NK-92 (cell line): ENCODE results near the gene MRPL24.
"Not testable (repeated sequence)": the region's sequence is repeated elsewhere in the genome, so short reads cannot be mapped to it uniquely, and the experiment has no call there.

Experiments
- DNase-seq: peaks from one replicate; lab custom pipeline; 2025; ENCODE audit not compliant: unreplicated experiment; lab: John Stamatoyannopoulos, UW

Gene MRPL24

DNA sequence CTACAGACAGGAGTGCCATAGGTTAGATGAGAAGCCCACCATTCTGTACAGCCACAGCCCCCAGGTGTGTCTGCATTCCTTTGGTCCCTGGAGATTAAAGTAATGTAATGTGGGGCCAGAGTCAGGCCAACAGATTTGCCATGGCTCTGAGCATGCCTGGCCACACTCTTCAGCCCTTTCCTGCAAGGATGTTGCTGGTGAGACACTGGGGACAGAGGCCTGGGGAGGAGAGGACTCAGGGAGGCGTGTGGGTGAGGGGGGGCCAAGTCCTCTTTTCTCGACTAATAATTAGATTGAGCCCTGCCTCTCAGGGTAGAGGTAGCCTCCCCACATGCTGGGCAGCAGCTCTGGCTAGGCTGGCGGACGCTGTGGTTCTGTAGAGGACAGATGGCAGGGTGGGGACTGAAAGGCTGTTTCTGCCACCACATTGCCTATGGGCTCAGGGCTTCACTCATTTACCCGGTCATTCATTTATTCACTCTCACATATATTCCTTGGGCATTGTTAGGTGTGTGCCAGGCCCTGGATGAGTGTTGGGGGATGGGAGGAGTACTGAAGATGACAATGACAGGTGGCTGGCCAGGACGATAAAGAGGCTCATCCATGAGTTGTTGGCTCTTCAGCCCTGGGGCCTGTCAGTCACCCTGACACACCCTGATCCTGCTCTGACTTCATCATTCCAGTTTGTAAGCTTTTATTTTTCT lies 19.4 kb upstream of the MRPL24 start:
- no peak for DNase-seq

DNA sequence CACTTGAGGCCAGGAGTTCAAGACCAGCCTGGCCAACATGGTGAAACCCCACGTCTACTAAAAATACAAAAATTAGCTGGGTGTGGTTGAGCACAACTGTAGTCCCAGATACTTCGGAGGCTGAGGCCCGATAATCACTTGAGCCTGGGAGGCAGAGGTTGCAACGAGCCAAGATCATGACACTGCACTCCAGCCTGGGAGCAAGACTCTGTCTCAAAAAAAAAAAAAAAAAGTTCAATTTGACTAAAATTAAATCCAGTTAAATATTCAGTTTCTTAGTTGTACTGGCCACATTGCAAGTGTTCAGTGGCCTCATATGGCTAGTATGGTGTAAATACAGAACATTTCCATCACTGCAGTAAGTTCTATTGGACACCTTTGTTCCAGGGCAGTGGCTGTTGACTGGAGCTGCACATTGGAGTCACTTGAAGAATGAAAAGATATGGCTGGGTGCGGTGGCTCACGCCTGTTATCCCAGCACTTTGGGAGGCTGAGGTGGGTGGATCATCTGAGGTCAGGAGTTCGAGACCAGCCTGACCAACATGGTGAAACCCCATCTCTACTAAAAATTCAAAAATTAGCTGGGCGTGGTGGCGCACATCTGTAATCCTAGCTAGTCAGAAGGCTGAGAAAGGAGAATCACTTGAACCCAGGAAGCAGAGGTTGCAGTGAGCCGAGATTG lies 16.8 kb upstream of the MRPL24 start:
- not testable (repeated sequence) for DNase-seq

DNA sequence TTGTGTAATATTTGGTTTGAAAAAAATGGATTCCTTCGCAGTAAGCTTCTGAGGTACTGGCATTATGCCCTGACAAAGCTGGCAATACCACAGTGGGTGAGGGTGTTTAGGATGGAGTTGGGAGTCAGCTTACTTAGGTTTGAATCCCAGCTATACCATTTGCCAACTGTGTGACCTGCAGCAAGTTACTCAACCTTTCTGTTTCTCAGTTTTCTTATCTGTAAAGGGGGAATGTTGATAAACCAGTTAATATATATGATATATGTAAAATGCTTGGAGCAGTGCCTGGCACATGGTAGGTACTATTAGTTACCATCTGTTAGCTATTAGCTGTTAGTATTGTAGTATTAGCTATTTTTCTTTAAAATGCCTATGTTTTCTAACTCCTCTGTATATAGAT lies 15.5 kb upstream of the MRPL24 start:
- DNase-seq, result no peak

DNA sequence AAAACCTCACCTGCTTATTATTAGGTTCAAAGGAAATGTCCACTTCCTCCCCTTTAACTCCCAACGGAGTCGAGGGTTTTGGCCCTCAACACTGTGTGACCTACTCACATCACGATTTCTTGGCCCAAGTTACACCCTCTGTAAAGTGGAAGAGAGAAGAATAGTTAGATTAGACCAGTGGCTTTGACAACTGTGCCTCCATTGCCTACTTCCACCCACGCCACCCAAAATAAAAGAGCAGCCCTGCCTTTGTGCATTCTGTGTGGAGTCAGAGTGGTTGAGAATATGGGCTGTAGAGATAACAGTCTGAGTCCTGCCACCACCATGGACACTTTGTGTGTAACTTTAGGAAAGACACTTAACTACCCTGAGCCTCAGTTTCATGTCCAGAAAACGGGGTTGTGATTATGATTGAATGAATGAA lies 14.7 kb upstream of the MRPL24 start:
- DNase-seq, result no peak

DNA sequence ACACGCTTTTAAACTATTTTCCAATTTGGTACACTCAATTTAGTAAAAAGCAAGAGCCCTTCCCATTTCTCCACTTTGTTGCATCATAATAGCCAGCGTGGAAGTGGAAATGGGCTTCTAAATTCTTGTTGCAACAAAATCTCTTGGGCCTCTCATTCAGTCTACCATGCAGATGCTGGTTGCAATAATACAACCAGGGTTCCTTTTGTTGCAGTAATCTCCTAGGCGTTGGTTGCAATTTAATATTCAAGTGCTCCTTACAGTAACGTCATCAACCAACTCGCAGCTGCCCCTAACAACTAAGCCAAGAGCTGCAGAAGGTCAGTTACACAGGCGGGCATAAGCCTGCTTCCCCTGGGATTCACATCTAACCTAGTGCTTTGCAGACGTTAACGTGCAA lies 13.3 kb upstream of the MRPL24 start:
- no peak for DNase-seq

DNA sequence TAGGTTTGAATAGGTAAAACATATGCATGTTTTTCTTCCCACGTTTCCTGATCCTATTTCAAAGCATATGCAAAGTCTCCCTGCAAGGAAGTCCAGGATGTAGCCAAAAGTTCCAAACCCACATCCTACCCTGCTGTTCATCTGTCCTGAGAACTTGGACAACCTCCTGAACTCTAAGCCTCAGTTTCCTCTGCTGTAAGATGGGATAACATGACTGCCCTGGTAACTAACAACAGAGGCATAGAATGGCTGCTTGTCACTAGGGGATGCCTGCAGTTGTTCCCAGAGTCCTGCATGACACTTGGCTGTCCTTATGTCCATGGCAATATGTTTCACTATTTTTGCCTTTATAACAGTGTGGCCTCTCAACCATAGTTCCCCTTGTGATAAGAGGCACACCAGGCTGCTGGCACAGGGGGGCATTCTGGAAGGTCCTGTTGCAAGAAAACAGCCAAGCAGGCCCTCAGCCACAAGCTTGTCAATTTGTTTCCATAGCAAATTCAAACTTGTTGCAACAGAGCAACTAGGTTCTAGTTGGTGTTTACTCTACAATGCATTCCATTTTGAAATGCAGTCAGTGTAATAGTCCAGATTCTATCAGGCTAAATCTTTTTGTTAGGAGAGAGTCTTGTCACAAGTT lies 12.1 kb upstream of the MRPL24 start:
- DNase-seq, result no peak

DNA sequence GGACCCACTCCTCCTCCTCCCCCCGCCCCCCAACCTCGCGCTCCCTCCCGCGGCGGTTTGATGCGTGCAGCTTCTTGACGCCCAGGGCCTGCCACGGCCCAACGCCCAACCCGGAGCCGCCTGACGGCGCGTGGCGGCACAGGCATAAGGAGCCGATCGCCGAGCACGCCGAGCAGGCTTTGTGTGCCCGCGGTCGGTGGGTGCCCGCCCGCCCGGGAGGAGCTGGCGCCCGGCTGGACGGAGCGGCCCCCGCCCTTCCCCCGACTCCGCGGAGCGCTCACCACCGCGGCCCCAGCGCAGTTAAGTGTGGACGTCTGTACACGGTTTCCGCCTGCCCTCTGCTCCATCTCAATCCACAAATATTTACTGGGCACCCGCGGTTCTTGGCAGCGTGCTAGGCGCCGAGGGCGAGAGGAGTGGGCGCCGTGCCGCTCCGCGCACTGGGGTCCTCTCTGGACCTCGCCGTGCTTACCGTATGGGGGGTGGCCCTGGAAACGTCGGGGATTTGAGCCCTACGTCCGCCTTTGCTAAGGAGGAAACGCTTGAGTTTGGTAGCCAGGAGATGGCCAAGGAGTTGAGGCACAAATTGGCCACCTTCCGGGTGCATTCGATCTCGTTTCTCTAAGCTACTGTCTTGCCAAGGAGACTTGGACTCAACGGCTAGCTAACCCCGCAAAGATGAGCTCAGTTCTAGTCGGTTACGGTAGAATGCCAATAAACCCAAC lies 11.0 kb upstream of the MRPL24 start:
- peak; percentile 81 for DNase-seq

DNA sequence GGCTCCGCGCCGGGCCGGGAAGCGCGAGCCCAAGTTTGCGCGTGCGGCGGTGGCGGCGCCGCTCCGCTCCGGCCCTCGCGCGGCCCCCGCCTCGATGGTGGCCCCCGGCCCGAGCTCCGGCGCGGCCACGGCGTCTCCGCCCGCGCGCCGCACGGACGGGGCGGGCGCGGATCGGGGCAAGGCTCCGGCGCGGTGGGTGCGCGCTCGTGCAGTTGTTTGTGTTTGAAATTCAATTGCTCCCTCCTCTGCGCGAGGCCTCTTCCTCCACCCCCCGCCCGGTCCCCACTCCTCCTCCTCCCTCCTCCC lies 10.5 kb upstream of the MRPL24 start, which contains the start of gene HDGF:
TSS of gene HDGF (minus strand) at position 225 of the 306 bp plus-strand sequence. CDS start 246 bp downstream, outside the sequence.
- no peak for DNase-seq

DNA sequence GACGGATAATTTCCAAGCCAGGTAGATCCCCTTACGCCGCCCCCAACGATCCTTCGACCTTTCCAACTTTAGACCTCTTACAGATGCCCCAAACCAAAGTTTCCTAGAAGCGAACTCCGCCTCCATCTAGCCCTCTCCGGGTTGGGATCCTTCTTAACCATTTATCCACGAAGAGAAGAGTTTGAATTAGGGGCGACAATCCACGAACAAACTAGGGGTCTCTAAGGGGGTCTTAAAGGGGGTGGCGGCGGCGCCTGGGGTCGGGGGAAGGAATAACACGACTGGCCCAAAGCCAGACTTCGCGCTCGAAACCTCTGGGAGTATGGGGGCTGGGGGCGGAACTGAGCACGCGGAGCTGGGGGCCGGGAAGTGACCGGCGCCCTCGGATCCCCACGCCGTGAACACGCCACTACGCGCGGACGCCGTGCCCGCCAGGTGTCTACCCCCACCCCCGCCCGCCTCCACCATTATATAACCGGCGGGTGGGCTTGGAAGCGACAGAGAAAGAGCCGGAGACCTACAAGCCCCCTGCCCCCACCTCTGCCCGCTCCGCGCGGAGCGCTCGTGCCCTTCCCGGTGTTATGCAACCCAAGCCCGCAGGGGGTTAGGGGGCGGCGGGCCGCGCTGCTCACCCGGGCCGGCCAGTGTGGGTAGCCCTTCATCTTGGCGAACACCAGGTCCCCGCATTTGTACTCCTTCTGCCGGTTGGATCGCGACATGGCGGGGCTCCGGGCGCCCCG lies 10.0 kb upstream of the MRPL24 start:
- DNase-seq, result no peak

DNA sequence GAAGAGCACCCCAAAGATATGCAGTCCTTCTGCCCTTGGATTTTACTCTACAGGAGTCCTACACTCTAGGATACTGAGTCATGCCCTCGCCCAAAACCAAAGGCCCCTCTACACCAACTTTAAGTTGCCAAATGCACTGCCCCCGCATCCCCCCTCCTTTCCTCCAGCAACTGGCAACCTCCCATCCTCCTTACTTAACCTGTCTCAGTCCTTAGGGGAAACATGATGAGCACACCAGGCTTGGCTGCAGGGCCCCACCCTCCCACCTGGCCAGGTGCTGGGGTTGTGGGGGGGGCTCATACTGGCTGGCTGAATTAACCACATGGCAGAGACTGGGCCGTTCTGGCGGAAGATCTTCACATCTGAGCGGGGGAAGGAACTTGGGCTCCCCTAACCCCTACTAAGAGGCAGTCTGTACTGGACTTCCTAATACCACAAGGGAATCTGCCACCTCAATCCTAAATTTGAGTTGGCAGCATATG lies 9.3 kb upstream of the MRPL24 start:
- no peak for DNase-seq

DNA sequence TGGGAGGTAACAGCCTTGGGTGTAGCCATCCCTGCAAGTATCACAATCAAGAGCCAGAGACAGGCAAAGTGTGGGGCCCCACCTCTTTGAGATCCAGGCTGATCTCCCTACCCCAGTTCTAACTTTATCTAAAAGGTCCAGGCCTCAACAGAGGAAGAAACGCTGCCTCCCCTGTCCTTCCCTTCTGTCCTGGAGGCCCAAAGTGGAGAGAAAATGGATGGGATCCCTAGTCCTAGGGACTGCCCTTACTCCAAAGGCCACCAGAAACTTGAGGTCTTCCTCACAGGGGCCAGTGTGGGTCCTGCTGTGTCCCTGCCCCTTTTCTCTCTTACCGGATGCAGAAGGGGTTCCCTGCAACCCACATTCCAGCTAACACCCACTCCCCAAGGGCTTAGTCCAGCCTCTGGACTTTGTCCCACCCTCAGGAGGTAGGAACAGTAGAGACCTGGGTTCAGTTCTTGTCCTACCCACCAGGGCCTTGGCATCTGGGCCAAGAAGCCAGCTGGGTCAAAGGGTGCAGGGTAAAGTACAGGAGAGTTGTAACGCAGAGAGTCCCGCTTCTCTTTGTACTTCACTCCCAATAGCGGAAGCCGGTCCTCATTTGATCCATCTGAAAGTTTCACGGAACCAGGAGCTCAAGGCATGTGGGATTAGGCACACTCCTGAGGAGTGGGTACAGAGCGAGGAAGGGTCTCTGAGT lies 8.7 kb upstream of the MRPL24 start:
- no peak for DNase-seq

DNA sequence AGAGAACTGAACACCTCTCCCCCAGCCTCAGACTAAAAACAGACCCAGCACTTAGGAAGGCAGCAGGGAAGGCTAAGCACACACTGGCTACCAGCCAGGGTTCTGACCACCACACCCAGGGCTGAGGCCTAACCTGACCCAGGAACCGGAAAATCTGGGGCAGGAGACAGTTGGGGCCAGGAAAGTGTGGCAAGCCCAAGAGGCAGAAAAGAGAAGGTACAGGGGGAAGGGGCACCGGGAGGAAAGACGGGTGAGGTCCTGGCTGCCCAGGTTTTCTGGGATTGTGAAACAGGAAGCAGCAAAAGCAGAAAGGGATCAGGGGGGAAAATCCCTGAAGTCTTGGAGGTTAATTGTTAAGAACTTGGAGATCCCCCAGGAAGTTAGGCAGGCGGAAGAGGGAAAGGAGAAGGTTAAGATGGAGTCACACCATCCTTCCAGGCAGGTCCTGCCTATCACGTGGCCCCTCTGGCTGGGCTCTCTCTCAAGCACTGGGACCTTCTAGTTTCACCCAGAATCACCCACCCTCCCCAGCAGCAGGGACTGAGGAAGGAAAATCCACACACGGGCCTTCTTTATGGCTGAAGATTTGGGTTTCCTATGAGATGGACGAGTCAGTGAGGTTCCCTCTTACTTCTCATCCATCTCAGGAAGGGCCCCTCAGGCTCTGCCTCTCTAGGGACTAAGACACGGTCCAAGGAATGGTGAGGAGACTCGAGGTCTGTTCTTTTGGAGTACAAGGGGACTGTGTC lies 8.0 kb upstream of the MRPL24 start:
- no peak for DNase-seq

DNA sequence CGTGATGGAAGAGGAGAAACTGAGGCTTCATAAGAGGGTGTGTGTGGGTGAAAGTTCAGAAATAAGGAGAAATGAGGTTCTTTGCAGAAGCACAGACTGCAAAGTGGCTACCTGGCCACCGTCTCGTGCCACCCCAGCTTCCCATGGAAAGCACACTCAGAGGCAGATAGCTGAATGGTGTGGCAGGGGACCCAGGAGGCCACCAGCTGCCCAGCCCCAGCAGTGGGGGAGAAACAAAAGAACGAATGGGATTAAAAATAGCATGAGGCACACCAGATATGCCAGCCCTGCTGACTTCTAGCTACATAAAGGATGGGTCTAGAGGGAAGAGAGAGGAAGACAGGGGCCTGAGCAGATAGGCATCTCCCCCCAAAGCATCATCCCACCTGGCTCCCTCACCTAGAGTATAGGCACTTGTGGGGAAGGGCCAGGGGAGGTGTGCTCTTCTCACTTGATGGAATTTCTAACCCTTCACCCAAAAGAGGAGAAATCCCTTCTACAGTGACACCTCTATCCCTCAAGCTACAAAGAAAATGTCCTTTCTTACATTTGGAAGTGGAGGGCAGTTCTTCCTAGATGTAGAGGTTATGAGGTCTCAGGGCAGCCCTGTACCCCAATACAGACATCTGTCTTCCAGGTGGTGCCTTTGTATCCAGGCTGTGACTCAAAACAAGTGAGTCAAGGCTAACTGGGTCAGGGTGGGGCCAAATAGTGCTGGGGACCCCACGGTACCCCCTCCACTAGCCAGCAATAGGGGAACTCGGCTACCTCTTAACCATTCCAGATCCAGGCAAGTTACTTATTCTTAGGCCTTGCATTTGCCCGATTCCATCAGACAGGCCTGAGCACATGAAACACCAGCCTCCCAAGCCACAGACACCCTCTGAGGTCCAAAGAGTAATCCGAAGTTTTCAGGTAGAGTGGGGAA lies 7.1 kb upstream of the MRPL24 start:
- no peak for DNase-seq

DNA sequence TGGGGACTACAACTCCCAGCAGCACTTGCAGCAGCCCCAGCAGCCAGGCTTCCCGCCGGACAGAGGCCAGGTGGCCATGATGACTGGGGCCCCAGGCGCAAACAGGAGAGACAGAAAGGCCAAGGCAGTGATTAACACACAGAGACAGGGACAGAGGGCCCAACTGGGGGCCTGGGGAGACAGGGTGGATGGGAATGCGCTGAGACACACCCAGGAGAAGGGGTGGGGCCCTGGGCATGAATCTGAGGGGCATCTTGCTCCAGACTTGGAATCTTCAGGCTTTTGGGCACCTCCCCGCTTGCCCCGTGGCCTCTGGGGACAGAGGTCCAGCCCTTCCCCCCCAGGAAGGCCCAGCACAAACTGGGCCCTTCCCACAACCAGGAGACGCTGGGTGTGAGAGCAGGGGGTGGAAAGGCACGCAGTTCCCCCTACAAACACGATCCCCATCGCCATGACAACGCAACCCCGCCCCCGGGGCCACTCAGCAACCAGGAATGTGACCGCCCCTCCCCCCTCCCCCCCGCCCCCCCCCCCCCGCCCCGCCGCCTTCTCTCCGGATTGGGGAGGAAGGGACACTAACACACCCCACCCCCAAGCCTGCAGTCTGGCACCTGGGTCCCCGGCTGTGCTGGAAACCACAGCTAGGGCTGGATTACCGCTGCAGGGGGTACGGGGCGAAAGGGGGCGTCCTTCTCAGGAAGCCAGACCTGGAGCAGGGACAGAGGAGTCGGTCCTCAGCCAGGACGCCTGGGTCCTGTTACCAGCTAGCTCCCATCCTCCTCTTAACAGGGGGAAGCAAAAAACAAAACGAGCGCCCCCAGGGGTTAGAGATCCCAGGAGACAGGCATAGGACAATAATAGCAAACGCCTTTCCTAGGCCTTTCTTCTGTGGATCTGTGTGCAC lies 6.1 kb upstream of the MRPL24 start:
- DNase-seq, result no peak

DNA sequence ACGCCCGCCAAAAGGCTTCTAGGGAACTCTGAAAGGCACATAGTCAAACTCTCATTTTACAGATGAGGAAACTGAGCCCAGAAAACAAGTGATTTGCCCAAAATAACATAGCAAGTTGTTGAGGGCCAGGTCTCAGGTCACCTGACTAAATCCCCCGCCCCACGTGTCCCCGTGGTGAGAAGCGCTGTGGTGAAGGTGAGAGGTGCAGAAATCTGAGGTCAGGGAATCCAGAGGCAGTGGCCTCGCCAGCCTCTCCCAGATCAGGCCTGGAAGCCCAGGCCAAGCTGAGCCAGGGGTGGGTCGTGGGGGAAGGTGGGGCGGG lies 5.5 kb upstream of the MRPL24 start:
- DNase-seq, result no peak

DNA sequence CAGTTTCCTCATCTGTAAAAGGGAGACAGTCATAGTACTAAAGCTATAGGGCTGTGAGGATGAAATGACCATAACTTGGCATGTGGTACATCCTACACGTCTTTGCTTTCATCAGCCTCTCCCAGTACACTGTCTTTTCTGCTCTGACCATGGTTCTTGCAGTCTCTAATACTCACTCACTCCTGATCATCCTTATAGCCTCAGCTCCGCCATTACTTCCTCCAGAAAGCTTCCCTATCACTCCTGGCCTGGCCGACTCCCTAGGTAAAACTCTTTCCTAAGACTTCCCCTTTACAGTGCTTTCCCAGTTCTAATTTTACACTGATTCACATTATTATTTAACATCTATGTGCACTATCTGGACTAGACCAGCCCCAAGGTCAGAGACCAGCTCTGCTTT lies 5.0 kb upstream of the MRPL24 start:
- no peak for DNase-seq

DNA sequence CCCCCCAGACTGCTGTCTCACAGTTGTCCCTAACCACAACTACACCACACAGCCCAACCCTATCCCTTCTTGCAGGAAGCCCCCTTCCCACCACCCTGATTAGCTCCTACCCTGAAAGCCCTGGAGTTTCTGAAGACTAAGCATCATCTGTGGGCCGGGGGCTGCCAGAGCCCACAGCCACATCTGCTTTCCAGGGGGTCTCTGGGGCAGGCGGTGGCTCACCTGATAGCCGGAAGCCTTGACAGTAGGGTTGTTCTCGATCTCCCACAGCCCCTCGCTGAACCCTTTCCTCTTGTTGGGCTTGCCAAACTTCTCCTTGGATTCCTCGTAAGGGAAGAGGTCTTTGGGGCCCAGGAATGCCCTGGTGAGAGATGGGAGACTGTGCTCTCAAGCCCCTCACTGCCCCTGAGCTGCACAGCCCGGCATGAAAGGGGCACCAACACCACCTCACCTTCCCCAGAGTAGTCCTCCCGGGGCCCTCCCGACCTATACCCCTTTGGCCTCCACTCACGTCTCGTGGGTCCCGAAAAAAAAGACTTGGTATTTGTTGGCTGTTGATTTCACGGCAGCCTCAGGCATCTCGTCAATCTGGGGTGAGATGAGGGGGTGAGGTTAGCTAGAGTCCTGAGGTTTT lies 4.0 kb upstream of the MRPL24 start:
- DNase-seq, result no peak
